H1 (cell line): ENCODE measurements around the gene ALOX12. TPM values are rescaled to one million over a fixed set of nuclear protein-coding genes. Genes with fewer than 3 reads are reported as not detected.

Source experiments
- CTCF ChIA-PET: fragments of 300-600 bp; sonication (Branson Sonifier 250); formaldehyde crosslinking; loops from one replicate; lab custom pipeline; 2021; ENCODE audit not compliant: partially characterized antibody; lab: Charles Lee
- POLR2A ChIA-PET: fragments of 300-600 bp; sonication (Branson Sonifier 250); formaldehyde crosslinking; loops from one replicate; lab custom pipeline; 2021; ENCODE audit warnings: inconsistent platforms; ENCODE audit not compliant: partially characterized antibody; lab: Charles Lee
- DNase-seq, 2 experiments: peaks; one replicate each; pipeline versions ENCODE4 v3.0.0 to v3.0.0-alpha.2; 2010 to 2022; ENCODE audit warnings: low spot score in 2 of 2, low read depth in 1 of 2, mixed read lengths in 1 of 2
- FAIRE-seq: peaks from 2 replicates; lab custom pipeline; 2011; peaks lifted over from hg19 to GRCh38; lab: Jason Lieb, UNC
- H2AFZ ChIP-seq: 2 replicates; pipeline ENCODE4 v1.8.1; 2012; ENCODE audit warnings: low read length, inconsistent platforms
- H2AK5ac ChIP-seq: 2 replicates; pipeline ENCODE4 v1.6.1; 2013; ENCODE audit warnings: low read depth, low read length
- H2BK120ac ChIP-seq: replicated peaks from 2 replicates; pipeline ENCODE3; 2013; ENCODE audit warnings: low read depth, low read length, inconsistent platforms
- H2BK12ac ChIP-seq: 2 replicates; pipeline ENCODE4 v1.6.1; 2013; ENCODE audit warnings: low read depth, low read length
- H2BK15ac ChIP-seq: 2 replicates; pipeline ENCODE4 v1.6.1; 2013; ENCODE audit warnings: low read length
- H2BK20ac ChIP-seq: 2 replicates; pipeline ENCODE4 v1.6.1; 2013; ENCODE audit warnings: low read length
- H2BK5ac ChIP-seq: 2 replicates; pipeline ENCODE4 v1.6.1; 2013; ENCODE audit warnings: low read depth, low read length
- H3K14ac ChIP-seq: 2 replicates; pipeline ENCODE4 v1.6.1; 2013; ENCODE audit warnings: inconsistent platforms; ENCODE audit not compliant: insufficient read length
- H3K18ac ChIP-seq: 2 replicates; pipeline ENCODE4 v1.6.1; 2013; ENCODE audit warnings: low read length; ENCODE audit errors: extremely low read depth
- H3K23ac ChIP-seq: 2 replicates; pipeline ENCODE4 v1.6.1; 2013; ENCODE audit warnings: inconsistent platforms; ENCODE audit not compliant: insufficient read length
- H3K23me2 ChIP-seq: 2 replicates; pipeline ENCODE4 v1.6.1; 2013; ENCODE audit warnings: low read depth, low read length
- H3K27ac ChIP-seq: 2 replicates; pipeline ENCODE4 v1.6.1; 2011; ENCODE audit warnings: low read depth, low read length, inconsistent platforms
- H3K27me3 ChIP-seq, 4 experiments: replicated peaks in 1 of 4; 1 replicate in 1 of 4; 2 replicates in 3 of 4; pipeline versions ENCODE4 v1.6.1 to v1.8.1; 2011 to 2013; ENCODE audit warnings: low read length in 3 of 4, mild to moderate bottlenecking in 3 of 4, inconsistent platforms in 2 of 4, mixed read lengths in 2 of 4, moderate library complexity in 1 of 4; ENCODE audit not compliant: control insufficient read depth in 3 of 4, insufficient read depth in 3 of 4; ENCODE audit errors: extremely low read depth in 1 of 4
- H3K36me3 ChIP-seq, 4 experiments: 2 replicates each; pipeline versions ENCODE4 v1.6.1 to v1.8.1; 2011 to 2013; ENCODE audit warnings: mild to moderate bottlenecking in 4 of 4, low read length in 3 of 4, moderate library complexity in 2 of 4, control low read depth in 1 of 4, inconsistent platforms in 1 of 4; ENCODE audit not compliant: insufficient read depth in 4 of 4, control insufficient read depth in 2 of 4
- H3K4ac ChIP-seq: replicated peaks from 2 replicates; pipeline ENCODE3; 2013; ENCODE audit warnings: low read length, low read depth, mixed read lengths, inconsistent platforms; ENCODE audit not compliant: insufficient read length
- H3K4me1 ChIP-seq, 4 experiments: replicated peaks in 1 of 4; 1 replicate in 1 of 4; 2 replicates in 3 of 4; pipeline versions ENCODE4 v1.6.1 to v1.8.1; 2011 to 2013; ENCODE audit warnings: low read length in 3 of 4, inconsistent platforms in 2 of 4, mixed read lengths in 1 of 4; ENCODE audit not compliant: insufficient read depth in 4 of 4, control insufficient read depth in 3 of 4
- H3K4me2 ChIP-seq, 2 experiments: 2 replicates each; pipeline versions ENCODE4 v1.6.1 to v1.8.1; 2011 to 2013; ENCODE audit warnings: low read depth in 2 of 2, low read length in 2 of 2, control low read depth in 1 of 2, inconsistent platforms in 1 of 2, mild to moderate bottlenecking in 1 of 2; ENCODE audit not compliant: insufficient read depth in 1 of 2
- H3K4me3 ChIP-seq, 4 experiments: fragments of 200-600, 300-600 bp in 1 of 4; sonication (generic), shearing (Covaris generic), sonication (Bioruptor Twin) in 1 of 4; 2 replicates each; pipeline versions ENCODE4 v1.5.1 to v1.8.1; 2011 to 2016; ENCODE audit warnings: low read length in 4 of 4, low read depth in 3 of 4, control low read depth in 2 of 4, inconsistent platforms in 2 of 4, mild to moderate bottlenecking in 2 of 4, mixed read lengths in 1 of 4, moderate library complexity in 1 of 4; ENCODE audit not compliant: insufficient read depth in 2 of 4; ENCODE audit errors: extremely low read depth in 1 of 4
- H3K56ac ChIP-seq: replicated peaks from 2 replicates; pipeline ENCODE3; 2013; ENCODE audit warnings: low read depth, mild to moderate bottlenecking, mixed read lengths, low read length, inconsistent platforms; ENCODE audit not compliant: insufficient read length
- H3K79me1 ChIP-seq: 2 replicates; pipeline ENCODE4 v1.6.1; 2013; ENCODE audit warnings: low read depth, low read length, control low read depth
- H3K79me2 ChIP-seq, 2 experiments: 2 replicates each; pipeline versions ENCODE4 v1.6.1 to v1.8.1; 2012 to 2013; ENCODE audit warnings: low read length in 2 of 2, mild to moderate bottlenecking in 2 of 2, inconsistent platforms in 1 of 2; ENCODE audit not compliant: insufficient read depth in 2 of 2, control insufficient read depth in 1 of 2
- H3K9ac ChIP-seq, 4 experiments: replicated peaks in 1 of 4; 1 replicate in 1 of 4; 2 replicates in 3 of 4; pipeline versions ENCODE4 v1.6.1 to v1.8.1; 2011 to 2013; ENCODE audit warnings: low read depth in 3 of 4, low read length in 3 of 4, control low read depth in 2 of 4, mild to moderate bottlenecking in 2 of 4, moderate library complexity in 2 of 4, inconsistent platforms in 1 of 4; ENCODE audit errors: extremely low read depth in 1 of 4
- H3K9me3 ChIP-seq, 2 experiments: 2 replicates each; pipeline versions ENCODE4 v1.6.1 to v1.8.1; 2012 to 2013; ENCODE audit warnings: mild to moderate bottlenecking in 2 of 2, moderate library complexity in 2 of 2, control low read depth in 1 of 2, inconsistent platforms in 1 of 2, low read depth in 1 of 2, low read length in 1 of 2, mixed read lengths in 1 of 2; ENCODE audit not compliant: insufficient read depth in 2 of 2
- H4K20me1 ChIP-seq, 2 experiments: replicated peaks in 1 of 2; 2 replicates each; pipeline versions ENCODE3 to v1.8.1; 2011 to 2013; ENCODE audit warnings: inconsistent platforms in 2 of 2, low read length in 2 of 2, mild to moderate bottlenecking in 1 of 2; ENCODE audit not compliant: insufficient read depth in 2 of 2, control insufficient read depth in 1 of 2
- H4K5ac ChIP-seq: 2 replicates; pipeline ENCODE4 v1.6.1; 2013; ENCODE audit warnings: low read length, low read depth, mixed read lengths, inconsistent platforms; ENCODE audit not compliant: insufficient read length
- H4K8ac ChIP-seq: 2 replicates; pipeline ENCODE4 v1.8.0; 2013; ENCODE audit warnings: mild to moderate bottlenecking, moderate library complexity, low read length, inconsistent platforms; ENCODE audit not compliant: insufficient read depth; ENCODE audit errors: extremely low read depth
- H4K91ac ChIP-seq: replicated peaks from 2 replicates; pipeline ENCODE3; 2013; ENCODE audit warnings: low read length, mixed read lengths, inconsistent platforms; ENCODE audit not compliant: insufficient read length
- BCL11A ChIP-seq, 2 experiments: IDR thresholded peaks; one replicate each; pipeline ENCODE4 v1.6.1; 2011; ENCODE audit warnings: low read depth in 2 of 2, low read length in 2 of 2, mild to moderate bottlenecking in 2 of 2
- CBX8 ChIP-seq: fragments of 300-800, 300-1000 bp; sonication (generic); IDR thresholded peaks from 2 replicates; pipeline ENCODE4 v1.7.1; 2016; ENCODE audit warnings: low read depth, low read length, borderline replicate concordance
- FOSL1 ChIP-seq: IDR thresholded peaks from 2 replicates; pipeline ENCODE4 v1.6.1; 2011; ENCODE audit warnings: mild to moderate bottlenecking, low read depth, low read length, moderate library complexity; ENCODE audit not compliant: insufficient read depth
- HDAC6 ChIP-seq: IDR thresholded peaks from one replicate; pipeline ENCODE4 v1.7.1; 2012; ENCODE audit warnings: low read depth, mild to moderate bottlenecking, inconsistent platforms, low read length, moderate library complexity
- PHF8 ChIP-seq: fragments of 200-600 bp; sonication (generic); conservative IDR thresholded peaks from 2 replicates; pipeline ENCODE4 v1.7.1; 2012; ENCODE audit warnings: low read depth, mild to moderate bottlenecking, inconsistent platforms, low read length, moderate library complexity
- RBBP5 ChIP-seq: IDR thresholded peaks from 2 replicates; pipeline ENCODE4 v1.7.1; 2012; ENCODE audit warnings: low read depth, mild to moderate bottlenecking, inconsistent platforms, low read length, moderate library complexity, borderline replicate concordance
- SIN3A ChIP-seq, 2 experiments: IDR thresholded peaks in 1 of 2; conservative IDR thresholded peaks in 1 of 2; 2 replicates each; pipeline ENCODE4 v1.6.1; 2011 to 2012; ENCODE audit warnings: low read length in 2 of 2, improper control_type of control experiment in 1 of 2, low read depth in 1 of 2, mild to moderate bottlenecking in 1 of 2
- SIRT6 ChIP-seq: IDR thresholded peaks from one replicate; pipeline ENCODE4 v1.7.1; 2012; ENCODE audit warnings: low read length, inconsistent platforms
- SP4 ChIP-seq: IDR thresholded peaks from 2 replicates; pipeline ENCODE4 v1.6.1; 2012; ENCODE audit warnings: low read length, inconsistent platforms
- WGBS, 2 experiments: shearing (Covaris generic) in 1 of 2; methylation state at CpG; one replicate each; pipeline versions ENCODE4 v1.1.6 to v1.1.7; 2013 to 2015; ENCODE audit warnings: low lambda C conversion rate in 2 of 2, mixed read lengths in 2 of 2, inconsistent platforms in 1 of 2, low coverage in 1 of 2, missing lambda C conversion rate in 1 of 2; ENCODE audit not compliant: insufficient replicate concordance in 2 of 2, insufficient coverage in 1 of 2, insufficient read length in 1 of 2; ENCODE audit errors: extremely low coverage in 1 of 2, missing lambda C conversion rate in 1 of 2; 5-methylcytosine and 5-hydroxymethylcytosine counted together
- polyA plus RNA-seq, 7 experiments: library from polyadenylated mRNA; depleted of rRNA in 3 of 7; stranded (reverse) in 5 of 7; unstranded in 2 of 7; fragments of >200 nt in 5 of 7; fragments of 200-250 nt in 2 of 7; gene quantifications; 1 replicate in 5 of 7; 2 replicates in 1 of 7; 4 replicates in 1 of 7; pipeline versions ENCODE4 v1.2.1 to v1.2.3, GENCODE V29; 2011 to 2013; ENCODE audit warnings: missing spikeins in 2 of 7, mixed read lengths in 2 of 7
- total RNA-seq: library from RNA; stranded (reverse); fragmentation: NEBNext Ultra II Directional; extraction: Animal tissue kit (Norgen Biotek cat#: 25700); gene quantifications from 2 replicates; pipeline ENCODE4 v1.2.1, GENCODE V29; 2021
- TF ChIP-seq, protein P1 (sequence below): IDR thresholded peaks from 2 replicates; pipeline ENCODE4 v1.6.1; 2012; ENCODE audit warnings: inconsistent platforms
- TF ChIP-seq, protein P2 (sequence below), 3 experiments: IDR thresholded peaks; 1 replicate in 2 of 3; 2 replicates in 1 of 3; pipeline versions ENCODE4 v1.5.1 to v1.6.1; 2011; ENCODE audit warnings: low read length in 3 of 3, mild to moderate bottlenecking in 3 of 3, inconsistent platforms in 2 of 3, low read depth in 1 of 3, moderate library complexity in 1 of 3; ENCODE audit not compliant: insufficient read depth in 1 of 3; ENCODE audit errors: control extremely low read depth in 1 of 3

The ALOX12 gene
- total and polyA plus RNA-seq, 2 of the 8 experiments (the other 6 are each of a cell fraction or from before 2014, with no cell fraction given): 1.4 to 2.0 TPM

DNA sequence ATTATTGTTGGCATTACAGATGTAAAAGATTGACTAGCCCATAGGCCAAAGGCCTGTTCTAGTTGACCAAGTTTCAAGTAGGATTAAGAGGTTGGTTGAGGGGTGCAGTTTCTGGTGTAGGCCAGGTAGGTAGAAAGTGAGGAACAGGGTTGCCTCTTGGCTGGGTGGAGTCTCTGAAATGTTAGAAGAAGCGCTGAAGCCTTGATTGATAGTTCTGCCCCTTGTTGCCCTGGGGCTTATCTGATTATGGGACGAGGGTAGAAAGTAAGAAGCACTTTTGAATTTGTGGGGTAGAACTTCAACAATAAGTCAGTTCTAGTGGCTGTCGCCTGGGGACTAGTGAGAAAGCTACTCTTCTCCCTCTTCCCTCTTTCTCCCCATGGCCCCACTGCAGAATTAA, 33.2 kb downstream of the ALOX12 start:
- no peak overlapping the region for H3K14ac ChIP-seq
- H3K4me1 ChIP-seq: no peaks in the 10 kb centered on the region; a peak in 1 of 7 replicates
- no peaks in the 10 kb centered on the region for H3K9me3 ChIP-seq
- no peak overlapping the region for H3K4me2 ChIP-seq
- 80% methylated on average over 3 of the region's 3 CpGs; no CpG with 5 or more reads in 1 of the 2 experiments for WGBS, 2 experiments
- no peak overlapping the region for H2AK5ac ChIP-seq
- no peak for DNase-seq
- H3K23me2 ChIP-seq: no peaks in the 10 kb centered on the region
- H4K8ac ChIP-seq: no peak overlapping the region
- no peak overlapping the region for H4K91ac ChIP-seq
- H3K79me1 ChIP-seq: no peaks in the 10 kb centered on the region
- no peak overlapping the region for H4K5ac ChIP-seq
- H2BK12ac ChIP-seq: no peak overlapping the region
- no peak overlapping the region for H2BK15ac ChIP-seq
- H3K18ac ChIP-seq: no peak overlapping the region
- no peaks in the 10 kb centered on the region for H3K79me2 ChIP-seq
- H3K4me3 ChIP-seq: no peak overlapping the region
- no peak overlapping the region for H2BK120ac ChIP-seq
- H3K36me3 ChIP-seq: peaks cover 0 to 8% (median 3%) of the 10 kb centered on the region in 4 experiments; a peak in 1 of 8 replicates
- POLR2A ChIA-PET: no interaction called here
- no peak overlapping the region for H3K9ac ChIP-seq
- CTCF ChIA-PET: interaction anchor here (1.1 kb wide), 1 partner anchor 16 kb away, joined by 3 read pairs; no protein-coding TSS in a partner anchor
- no peak overlapping the region for H3K23ac ChIP-seq
- FAIRE-seq: no peak
- H4K20me1 ChIP-seq: no peaks in the 10 kb centered on the region
- H3K4ac ChIP-seq: no peak overlapping the region
- H2BK5ac ChIP-seq: no peak overlapping the region
- no peak overlapping the region for H3K27ac ChIP-seq
- no peak overlapping the region for H3K56ac ChIP-seq
- H2AFZ ChIP-seq: no peak overlapping the region
- H3K27me3 ChIP-seq: 0 out of 7 replicates have a peak, but pooled peaks cover 0 to 5% (median 0%) of the 10 kb centered on the region in 4 experiments
- H2BK20ac ChIP-seq: no peak overlapping the region
- no peak for TF ChIP-seq SIN3A (conservative IDR thresholded peaks at IDR 0.05 in 1 of 2, IDR thresholded peaks at IDR 0.05 in 1 of 2; ENCODE audit: low read depth in 1 of 2, low read length in 2 of 2)
- TF ChIP-seq, protein P1, sequence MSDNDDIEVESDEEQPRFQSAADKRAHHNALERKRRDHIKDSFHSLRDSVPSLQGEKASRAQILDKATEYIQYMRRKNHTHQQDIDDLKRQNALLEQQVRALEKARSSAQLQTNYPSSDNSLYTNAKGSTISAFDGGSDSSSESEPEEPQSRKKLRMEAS: no peak
- no peak for TF ChIP-seq RBBP5
- TF ChIP-seq SIRT6: no peak
- no peak for TF ChIP-seq PHF8
- TF ChIP-seq HDAC6: no peak
- TF ChIP-seq, protein P2, sequence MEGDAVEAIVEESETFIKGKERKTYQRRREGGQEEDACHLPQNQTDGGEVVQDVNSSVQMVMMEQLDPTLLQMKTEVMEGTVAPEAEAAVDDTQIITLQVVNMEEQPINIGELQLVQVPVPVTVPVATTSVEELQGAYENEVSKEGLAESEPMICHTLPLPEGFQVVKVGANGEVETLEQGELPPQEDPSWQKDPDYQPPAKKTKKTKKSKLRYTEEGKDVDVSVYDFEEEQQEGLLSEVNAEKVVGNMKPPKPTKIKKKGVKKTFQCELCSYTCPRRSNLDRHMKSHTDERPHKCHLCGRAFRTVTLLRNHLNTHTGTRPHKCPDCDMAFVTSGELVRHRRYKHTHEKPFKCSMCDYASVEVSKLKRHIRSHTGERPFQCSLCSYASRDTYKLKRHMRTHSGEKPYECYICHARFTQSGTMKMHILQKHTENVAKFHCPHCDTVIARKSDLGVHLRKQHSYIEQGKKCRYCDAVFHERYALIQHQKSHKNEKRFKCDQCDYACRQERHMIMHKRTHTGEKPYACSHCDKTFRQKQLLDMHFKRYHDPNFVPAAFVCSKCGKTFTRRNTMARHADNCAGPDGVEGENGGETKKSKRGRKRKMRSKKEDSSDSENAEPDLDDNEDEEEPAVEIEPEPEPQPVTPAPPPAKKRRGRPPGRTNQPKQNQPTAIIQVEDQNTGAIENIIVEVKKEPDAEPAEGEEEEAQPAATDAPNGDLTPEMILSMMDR (IDR thresholded peaks at IDR 0.05; ENCODE audit: control extremely low read depth in 1 of 3, insufficient read depth in 1 of 3, low read depth in 1 of 3, low read length in 3 of 3): no peak
- no peak for TF ChIP-seq FOSL1
- no peak for TF ChIP-seq CBX8
- TF ChIP-seq SP4: no peak
- no peak for TF ChIP-seq BCL11A (IDR thresholded peaks at IDR 0.05; ENCODE audit: low read depth in 2 of 2, low read length in 2 of 2)
